ENCODE data around the gene MPST.
A peak's percentile ranks its signal among the peaks of the same experiment; 100 is the strongest.

The MPST gene

DNA sequence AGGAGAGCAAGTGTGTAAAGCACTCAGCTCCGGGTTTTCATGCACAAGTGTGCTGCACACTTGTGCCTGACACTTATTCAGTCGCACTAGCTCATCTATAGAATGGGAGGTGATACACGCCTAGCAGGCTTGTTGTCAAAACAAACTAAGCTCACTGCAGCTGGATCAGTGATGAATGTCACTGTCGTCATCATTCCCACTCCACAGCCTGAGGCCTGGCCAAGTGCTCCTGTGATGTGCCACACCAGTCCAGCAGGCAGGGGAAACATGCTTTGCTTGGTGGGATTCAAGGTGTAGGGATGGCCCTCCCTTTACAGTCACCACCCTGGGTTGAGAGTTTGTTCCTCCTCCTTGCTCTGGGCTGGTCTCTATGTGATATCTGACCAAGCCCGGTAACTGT is 6.8 kb downstream of the MPST start:
- TF ChIP-seq, protein P1, sequence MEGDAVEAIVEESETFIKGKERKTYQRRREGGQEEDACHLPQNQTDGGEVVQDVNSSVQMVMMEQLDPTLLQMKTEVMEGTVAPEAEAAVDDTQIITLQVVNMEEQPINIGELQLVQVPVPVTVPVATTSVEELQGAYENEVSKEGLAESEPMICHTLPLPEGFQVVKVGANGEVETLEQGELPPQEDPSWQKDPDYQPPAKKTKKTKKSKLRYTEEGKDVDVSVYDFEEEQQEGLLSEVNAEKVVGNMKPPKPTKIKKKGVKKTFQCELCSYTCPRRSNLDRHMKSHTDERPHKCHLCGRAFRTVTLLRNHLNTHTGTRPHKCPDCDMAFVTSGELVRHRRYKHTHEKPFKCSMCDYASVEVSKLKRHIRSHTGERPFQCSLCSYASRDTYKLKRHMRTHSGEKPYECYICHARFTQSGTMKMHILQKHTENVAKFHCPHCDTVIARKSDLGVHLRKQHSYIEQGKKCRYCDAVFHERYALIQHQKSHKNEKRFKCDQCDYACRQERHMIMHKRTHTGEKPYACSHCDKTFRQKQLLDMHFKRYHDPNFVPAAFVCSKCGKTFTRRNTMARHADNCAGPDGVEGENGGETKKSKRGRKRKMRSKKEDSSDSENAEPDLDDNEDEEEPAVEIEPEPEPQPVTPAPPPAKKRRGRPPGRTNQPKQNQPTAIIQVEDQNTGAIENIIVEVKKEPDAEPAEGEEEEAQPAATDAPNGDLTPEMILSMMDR (IDR thresholded peaks at IDR 0.05; ENCODE audit: control insufficient read depth, insufficient read depth, low read depth, low read length, missing control alignments), result no peak
- H3K4me3 ChIP-seq (ENCODE audit: control insufficient read depth, low read depth, low read length), result no peak overlapping the region
- DNase-seq (ENCODE audit: low read depth), result no peak

DNA sequence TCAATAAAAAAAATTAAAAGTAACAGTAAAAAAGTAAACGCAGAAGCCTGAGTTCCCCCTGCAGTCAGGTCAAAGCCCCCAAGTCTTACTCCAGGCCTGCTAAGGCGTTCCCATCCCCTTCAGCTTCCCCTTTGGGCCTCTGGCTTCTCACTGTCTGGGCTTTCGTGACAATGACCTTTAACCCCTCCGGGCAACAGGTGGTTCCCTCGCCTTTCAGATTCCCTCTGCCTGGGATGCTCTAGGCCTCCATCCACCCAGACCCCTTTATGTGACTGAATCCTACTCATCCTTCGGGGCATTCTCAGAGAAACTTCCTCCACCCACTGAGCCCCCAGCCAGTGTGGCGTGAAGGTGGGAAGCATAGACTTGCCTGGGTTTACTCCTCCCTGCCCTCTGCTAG is 8.0 kb downstream of the MPST start:
- TF ChIP-seq, protein P1 (IDR thresholded peaks at IDR 0.05; ENCODE audit: control insufficient read depth, insufficient read depth, low read depth, low read length, missing control alignments), result no peak
- no peak for DNase-seq (ENCODE audit: low read depth)
- H3K4me3 ChIP-seq (ENCODE audit: control insufficient read depth, low read depth, low read length), result no peak overlapping the region

DNA sequence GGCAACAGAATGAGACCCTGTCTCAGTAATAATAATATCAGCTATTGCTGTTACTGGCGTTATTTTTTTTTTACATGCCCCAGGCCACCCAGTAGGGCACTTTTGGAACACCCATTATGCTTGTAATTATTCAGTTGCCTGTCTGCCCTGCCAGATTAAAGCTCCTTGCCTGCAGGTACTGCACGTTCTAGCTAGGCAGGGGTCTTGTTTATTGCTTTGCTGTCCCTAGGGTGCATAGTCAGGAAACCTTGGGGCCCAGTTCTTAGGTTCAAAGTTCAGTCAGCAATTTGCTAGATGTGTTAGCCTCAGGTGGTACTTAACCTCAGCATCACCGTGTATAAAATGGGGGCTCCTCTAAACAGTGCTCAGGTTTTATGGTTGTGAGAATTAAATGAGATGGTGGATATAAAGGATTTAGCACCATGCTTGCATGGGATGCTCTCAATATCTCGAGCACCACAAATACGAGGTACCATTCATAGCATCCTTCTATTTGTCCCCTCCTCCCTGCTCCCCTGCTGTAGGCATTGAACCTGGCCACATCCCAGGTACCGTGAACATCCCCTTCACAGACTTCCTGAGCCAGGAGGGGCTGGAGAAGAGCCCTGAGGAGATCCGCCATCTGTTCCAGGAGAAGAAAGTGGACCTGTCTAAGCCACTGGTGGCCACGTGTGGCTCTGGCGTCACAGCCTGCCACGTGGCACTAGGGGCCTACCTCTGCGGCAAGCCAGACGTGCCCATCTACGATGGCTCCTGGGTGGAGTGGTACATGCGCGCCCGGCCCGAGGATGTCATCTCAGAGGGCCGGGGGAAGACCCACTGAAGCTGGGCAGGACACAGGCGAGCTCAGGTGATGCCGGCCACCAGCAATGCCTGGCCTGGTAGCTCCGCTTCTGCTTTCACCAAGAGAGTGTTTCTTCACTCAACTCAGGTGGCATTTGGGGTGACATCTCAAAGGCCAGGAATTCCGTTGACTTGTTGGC is 9.4 kb downstream of the MPST start:
- DNase-seq (ENCODE audit: low read depth), result no peak
- TF ChIP-seq, protein P1 (IDR thresholded peaks at IDR 0.05; ENCODE audit: control insufficient read depth, insufficient read depth, low read depth, low read length, missing control alignments), result no peak
- no peak overlapping the region for H3K4me3 ChIP-seq (ENCODE audit: control insufficient read depth, low read depth, low read length)

- TF ChIP-seq, protein P1 (IDR thresholded peaks at IDR 0.05; ENCODE audit: control insufficient read depth, insufficient read depth, low read depth, low read length, missing control alignments), result no peak
- no peak overlapping the region for H3K4me3 ChIP-seq (ENCODE audit: control insufficient read depth, low read depth, low read length)
- no peak for DNase-seq (ENCODE audit: low read depth)
Observed at GRCh38 chr22:37030560-37031281, 11.2 kb downstream of the MPST start.

DNA sequence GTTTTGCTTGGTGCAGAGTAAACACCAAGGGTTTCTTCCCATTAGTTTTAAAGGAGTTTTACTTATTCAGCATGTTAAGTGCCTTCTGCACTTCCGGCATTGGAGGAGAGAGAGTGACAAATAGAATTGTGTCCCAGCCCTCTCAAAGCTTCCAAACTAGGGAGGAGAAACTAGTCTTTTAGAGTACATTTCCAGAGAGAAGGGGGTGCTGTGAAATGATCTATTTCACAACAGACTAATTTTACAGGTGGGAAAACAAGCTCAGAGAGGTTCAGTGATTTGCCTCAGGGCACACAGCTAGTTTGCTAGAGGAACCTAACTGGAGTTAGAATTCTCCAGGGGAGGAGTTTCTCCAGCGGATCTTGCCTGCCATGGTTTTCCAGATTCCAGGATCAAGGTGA is 12.6 kb downstream of the MPST start:
- no peak overlapping the region for H3K4me3 ChIP-seq (ENCODE audit: control insufficient read depth, low read depth, low read length)
- no peak for DNase-seq (ENCODE audit: low read depth)
- TF ChIP-seq, protein P1 (IDR thresholded peaks at IDR 0.05; ENCODE audit: control insufficient read depth, insufficient read depth, low read depth, low read length, missing control alignments), result no peak

- no peak overlapping the region for H3K4me3 ChIP-seq (ENCODE audit: control insufficient read depth, low read depth, low read length)
- TF ChIP-seq, protein P1 (IDR thresholded peaks at IDR 0.05; ENCODE audit: control insufficient read depth, insufficient read depth, low read depth, low read length, missing control alignments), result no peak
- DNase-seq (ENCODE audit: low read depth), result peak; percentile 57
Observed at GRCh38 chr22:37032535-37033460, 13.3 kb downstream of the MPST start.

Data from AG09309 (cell line).